SH-SY5Y (cell line): ENCODE measurements around the gene TMEM119.

Source experiments
- GATA2 ChIP-seq: IDR thresholded peaks from 2 replicates; pipeline ENCODE4 v1.6.1; 2011; ENCODE audit warnings: mild to moderate bottlenecking, low read depth, low read length
- GATA3 ChIP-seq: IDR thresholded peaks from 2 replicates; pipeline ENCODE4 v1.6.1; 2011; ENCODE audit warnings: low read depth, mild to moderate bottlenecking, low read length, moderate library complexity

The TMEM119 gene

DNA sequence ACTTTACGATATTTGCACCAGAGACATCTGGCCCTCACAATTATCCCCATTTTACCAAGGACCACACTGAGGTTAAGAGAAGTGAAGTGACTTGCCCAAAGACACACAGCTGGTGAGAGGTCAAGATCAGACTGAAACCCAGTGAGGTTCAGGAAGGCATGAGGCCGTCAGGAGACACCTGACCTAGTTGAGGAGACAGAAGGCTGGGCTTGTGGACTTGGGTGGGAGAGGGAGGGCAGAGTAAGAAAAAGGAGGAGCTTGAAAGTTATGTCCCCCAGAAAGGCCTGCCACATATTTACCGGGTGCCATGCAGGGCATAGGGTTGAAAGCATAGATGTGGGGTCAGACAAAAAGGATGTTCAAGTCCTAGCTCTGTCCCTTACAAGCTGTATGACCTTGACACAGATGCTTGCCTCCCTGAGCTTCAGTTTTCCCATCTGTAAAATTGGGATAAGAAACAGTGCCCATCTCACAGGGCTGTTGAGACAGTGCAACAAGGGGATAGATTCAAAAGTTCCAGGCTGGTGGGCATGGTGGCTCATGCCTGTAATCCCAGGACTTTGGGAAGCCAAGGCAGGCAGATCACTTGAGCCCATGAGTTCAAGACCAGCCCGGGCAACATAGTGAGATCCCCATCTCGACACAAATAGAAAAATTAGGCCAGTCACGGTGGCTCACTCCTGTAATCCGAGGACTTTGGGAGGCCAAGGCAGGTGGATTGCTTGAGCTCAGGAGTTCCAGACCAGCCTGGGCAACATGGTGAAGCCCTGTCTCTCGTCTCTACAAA is 29.4 kb upstream of the TMEM119 start:
- no peak for TF ChIP-seq GATA2
- TF ChIP-seq GATA3, result no peak

DNA sequence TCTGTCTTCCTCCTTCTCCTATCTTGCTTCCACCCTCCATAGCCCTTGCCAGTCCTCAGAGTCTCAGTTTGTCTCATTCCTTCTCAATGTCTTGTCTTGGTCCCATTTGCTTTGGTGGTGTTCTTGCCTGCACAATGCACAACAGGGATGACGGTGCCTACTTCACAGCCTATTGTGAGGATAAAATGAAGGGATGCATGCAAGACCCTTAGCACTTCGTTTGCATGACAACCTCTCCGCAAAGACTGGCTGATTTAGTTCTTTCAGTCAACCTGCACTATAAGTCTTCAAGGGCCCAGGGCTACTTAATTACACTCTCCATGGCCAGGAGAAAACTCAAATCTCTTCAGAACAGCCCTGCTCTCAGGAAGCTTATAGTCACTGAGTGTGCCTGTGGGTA is 27.3 kb upstream of the TMEM119 start:
- no peak for TF ChIP-seq GATA2
- TF ChIP-seq GATA3, result no peak

DNA sequence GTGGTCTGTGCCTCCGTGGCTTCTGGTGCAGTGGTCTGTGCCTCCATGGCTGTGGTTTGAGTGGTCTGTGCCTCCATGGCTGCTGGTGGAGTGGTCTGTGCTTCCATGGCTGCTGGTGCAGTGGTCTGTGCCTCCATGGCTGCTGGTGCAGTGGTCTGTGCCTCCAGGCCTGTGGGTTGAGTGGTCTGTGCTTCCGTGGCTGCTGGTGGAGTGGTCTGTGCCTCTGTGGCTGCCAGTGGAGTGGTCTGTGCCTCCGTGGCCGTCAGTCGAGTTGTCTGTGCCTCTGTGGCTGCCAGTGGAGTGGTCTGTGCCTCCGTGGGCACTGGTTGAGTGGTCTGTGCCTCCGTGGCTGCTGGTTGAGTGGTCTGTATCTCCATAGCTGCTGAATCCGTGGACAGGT is 25.7 kb upstream of the TMEM119 start:
- TF ChIP-seq GATA2 (no peak), GATA3 (no peak)

DNA sequence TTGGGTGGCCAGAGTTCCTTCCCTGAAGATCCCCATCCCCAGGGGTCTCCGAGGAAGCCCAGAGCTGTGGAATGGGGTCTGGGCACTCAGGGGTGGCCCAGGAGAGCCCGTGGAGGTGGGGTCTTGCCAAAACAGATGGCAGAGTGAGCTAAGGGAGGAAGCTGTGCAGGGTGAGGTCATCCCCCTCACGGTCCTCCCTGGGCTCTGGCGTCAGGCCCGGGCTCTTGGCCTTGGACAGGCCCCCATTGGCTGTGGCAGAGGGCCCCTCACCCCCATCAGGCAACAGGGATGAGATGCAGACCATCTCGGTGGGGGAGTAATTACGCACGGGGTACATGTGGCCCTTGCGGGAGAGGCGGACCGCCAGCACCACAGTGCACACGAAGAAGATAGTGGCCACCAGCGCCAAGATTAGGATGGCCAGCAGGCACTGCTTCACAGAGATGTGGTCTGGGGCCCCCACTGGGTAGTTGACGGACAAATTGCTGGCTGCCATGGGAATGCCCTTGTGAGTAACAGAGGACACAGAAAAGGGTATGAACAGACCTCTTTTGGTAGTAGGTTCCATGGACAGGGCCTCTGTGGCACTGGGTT is 25.1 kb upstream of the TMEM119 start:
- no peak for TF ChIP-seq GATA2
- no peak for TF ChIP-seq GATA3

DNA sequence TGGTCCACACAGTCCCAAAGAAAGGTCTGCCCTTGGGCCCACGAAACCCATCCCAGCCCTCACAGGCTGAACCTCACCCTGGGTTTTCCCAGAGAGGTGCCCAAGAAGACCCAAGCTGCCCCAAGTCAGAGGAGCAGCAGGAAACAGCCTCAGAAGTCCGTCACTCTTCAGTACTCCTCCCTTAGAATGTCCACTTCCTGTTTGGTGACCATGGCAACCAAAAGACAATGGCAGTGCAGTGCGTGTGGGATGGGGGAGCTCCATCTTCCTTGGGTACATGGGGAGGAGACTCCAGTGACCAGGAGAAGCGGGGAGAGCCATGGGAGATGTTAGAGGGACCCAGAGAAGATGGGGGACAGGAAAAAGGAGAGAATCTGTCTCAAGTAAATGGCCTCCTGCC is 24.5 kb upstream of the TMEM119 start:
- TF ChIP-seq GATA2 (no peak), GATA3 (no peak)

DNA sequence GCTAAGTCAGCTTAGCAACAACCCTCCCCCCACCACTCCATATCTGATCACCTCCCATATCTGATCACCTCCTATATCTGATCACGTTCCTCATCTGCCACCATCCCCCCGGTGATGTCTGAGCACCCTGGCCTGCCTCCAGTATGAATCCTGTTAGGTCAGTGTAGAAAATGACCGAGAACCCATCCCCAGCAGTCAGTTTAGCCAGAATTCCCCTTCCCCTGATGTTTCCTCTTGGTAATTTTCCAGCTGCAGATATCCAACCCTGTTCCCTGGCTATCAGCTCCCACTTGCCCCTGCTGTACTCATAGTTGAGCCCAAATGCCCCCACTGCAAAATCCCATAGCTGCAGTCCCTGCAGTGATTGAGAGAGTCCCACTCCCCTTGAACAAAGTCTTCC is 23.3 kb upstream of the TMEM119 start:
- TF ChIP-seq GATA3 (no peak), GATA2 (no peak)

DNA sequence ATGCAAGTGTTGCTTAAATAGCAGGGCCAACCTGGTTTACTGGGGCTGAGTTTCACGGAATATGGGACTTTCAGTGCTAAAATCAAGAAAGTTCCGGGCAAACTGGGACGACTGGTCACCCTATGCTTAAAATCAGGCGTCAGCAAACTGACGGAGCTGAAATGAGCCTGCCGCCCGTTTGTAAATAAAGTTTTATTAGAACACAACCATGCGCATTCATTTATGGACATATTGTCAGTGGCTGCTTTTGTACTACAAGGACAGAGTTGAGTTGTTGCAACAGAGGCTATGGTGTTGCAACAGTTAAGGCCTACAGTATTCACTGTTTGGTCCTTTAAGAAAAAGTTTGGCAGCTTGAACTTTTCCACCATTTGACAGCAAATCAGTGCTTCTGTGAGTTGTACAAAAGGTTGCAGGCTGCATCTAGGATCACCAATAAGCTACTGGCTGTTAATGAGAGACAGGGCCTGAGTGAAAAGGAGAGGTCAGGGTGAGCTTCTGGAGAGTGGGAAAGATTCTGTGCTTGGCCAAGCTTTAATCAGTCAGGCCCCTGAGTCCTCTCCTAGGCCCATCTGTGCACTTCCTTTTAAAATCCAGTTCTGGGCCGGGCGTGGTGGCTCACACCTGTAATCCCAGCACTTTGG is 22.5 kb upstream of the TMEM119 start:
- TF ChIP-seq GATA3 (no peak), GATA2 (no peak)

DNA sequence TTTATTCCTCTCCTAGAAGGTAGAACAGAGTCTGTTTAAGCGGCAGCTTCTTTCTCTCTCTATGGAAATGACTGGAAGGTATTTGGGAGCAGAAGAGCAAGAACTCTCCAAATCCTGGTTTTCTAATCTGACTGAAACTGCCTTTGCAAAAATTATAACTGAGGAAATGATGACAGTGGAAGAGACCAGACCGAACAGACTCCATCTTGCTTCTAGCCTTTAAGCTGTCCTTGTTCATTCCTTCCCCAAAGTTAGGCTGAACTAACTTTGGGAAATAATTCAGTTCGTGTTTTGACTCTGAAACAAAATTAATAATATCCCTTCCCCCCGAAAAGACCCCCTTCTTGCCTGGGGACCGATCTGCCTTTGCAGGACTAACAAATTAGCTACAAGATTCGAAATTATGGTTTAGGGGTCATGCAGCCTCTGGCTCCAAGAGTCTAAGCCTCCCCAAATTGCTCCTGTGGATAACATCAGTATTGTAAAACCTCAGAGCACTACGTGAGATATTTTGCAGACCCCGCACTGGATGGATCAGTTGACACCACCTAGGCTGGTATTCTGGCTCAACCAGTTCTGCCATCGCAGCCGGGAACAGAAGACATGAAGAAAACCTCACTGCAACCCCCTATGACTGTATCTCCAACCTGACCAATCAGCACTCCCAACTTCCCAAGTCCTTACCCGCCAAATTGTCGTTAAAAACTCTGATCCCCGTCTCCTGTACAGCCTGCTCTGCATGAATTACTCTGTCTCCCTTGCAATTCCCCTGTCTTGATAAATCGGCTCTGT is 21.7 kb upstream of the TMEM119 start:
- TF ChIP-seq GATA3, result no peak
- TF ChIP-seq GATA2, result no peak

DNA sequence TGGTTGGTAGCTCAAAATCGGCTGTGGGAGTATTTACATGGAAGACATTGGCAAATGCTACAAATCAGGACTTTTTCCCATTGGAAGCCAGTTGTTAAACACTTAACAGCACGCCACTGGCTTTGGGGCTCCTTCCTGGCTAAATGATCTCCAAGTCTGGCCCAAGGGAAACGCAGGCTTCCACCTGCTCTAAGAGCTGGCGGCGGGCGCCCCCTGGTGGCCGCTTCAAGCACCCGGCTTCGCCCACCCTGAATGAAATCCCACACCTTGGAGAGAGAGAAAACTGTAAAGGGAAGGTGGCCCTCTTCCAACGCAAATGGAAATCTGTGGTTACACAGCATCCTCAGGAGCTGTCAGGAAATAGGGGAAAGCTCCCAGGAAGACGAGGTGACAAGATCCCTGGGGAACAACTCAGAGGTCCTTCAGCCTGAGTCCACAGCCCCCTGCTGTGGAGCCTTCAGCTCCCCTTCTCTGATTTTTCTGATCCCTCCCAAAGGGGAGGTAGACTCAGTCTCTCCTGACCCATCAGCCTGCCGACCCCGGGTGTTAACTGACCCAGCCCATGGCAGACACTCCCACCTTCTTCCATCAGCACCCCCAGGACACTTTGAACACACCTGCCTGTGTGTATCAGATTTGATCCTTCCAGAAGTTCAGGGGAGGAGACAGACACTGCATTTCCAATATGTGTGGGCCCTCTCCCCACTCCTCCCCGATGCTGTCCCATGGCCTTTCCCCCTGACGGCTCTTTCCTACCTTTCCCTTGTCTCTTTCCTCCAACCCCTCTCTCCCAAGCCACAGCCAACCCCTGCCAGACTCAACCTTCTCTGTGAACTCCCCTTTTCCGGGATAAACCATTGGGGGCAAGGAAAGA is 20.4 kb upstream of the TMEM119 start:
- TF ChIP-seq GATA3, result no peak
- no peak for TF ChIP-seq GATA2

DNA sequence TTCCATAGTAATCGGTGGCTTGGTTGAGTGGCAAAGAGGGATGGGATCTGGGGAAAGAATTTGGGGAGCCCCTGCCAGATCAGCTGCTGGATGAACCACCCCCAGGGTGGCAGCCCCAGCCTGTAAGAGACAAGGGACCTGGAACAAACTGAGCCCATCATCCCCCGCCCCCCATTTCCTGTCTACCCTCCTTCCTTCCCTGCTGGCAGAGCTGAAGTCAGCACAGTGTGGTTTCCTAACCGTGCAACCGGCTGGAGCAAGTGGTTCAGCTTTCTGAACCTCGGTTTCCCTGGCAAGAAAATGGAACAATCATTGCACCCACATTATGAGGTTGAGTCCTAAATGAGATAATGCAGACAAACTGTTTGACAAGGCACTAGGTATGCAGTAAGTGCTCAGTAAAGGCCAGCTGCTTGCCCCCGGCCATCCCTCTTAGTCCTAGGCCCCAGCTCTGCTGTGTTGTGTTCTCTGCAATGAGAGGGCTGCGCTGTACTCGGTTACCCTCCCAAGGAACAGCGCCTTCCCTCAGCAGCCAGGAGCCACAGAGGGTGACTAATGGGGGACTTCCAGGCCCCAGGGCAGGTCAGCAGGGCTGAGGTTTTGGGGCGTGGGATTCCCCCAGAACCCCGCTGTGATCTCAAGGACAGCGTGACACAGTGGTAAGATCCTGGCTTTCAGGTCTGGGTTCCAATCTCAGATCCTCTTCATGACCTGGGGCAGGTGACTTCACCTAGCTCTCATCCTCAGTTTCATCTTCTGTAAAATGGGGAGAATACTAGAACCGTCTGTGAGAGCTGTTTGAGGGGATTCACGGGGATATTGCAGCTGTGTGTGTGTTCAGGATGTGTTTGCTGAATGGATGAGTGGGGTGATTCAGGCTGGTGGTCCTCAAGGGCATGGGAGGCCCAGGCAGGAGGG is 19.3 kb upstream of the TMEM119 start:
- no peak for TF ChIP-seq GATA2
- no peak for TF ChIP-seq GATA3

DNA sequence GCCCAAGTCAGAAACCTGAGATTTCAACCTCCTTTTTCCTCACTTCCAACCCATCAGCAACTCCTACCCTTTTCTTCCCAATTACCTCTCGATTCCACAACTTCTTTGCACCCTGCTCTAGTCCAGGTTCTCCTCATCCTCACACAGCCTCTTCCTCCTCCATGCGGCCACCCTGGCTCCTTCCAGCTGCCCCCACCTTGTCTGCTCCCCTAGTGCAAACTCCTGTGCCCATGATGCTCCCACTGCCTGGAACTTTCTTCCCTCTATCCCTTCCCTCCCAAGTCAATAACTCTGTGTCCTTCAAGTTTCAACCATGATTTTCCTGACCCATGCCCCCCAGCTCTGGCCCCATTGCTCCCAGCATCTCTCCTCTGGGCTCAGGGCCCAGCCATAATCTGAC is 18.5 kb upstream of the TMEM119 start:
- TF ChIP-seq GATA2 (no peak), GATA3 (no peak)

DNA sequence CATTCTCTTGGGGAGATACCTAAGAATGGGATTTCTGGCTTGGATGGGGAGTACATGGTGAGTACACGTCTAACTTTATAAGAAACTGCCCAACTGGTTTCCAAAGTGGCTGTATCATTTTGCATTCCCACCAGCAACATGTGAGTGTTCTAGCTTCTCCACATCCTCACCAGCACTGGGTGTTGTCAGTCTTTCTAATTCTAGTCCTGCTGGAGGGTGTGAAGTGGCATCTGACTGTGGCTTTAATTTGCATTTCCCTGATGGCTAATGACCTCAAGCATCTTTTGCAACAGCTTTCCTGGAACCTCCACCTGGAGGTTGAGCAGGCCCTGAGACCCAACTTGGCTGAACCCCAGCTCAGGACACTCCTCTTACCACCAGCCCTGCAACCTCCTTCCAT is 18.0 kb upstream of the TMEM119 start:
- TF ChIP-seq GATA3 (no peak), GATA2 (no peak)

DNA sequence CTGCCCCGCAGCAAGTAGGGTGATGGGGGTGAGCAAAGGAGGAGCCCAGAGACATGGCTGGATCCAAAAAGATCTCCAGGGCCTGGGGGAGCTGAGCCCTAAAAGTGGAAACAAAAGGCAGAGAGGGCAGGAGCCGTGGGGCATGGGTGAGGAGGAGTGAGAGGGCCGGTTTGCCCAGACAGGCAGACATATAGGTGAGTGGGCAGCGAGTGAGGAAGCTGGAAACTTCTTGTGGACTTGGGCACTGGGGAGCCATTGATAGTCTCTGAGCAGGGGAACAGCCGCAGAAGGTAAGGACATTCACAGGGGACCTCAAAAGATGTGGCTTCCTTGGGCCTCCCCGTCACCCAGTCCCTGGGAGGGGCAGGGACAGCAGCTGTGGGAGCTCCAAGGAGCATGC is 16.8 kb upstream of the TMEM119 start:
- TF ChIP-seq GATA2 (no peak), GATA3 (no peak)
